Measurements from ENCODE around the gene FOXN3.

DNA sequence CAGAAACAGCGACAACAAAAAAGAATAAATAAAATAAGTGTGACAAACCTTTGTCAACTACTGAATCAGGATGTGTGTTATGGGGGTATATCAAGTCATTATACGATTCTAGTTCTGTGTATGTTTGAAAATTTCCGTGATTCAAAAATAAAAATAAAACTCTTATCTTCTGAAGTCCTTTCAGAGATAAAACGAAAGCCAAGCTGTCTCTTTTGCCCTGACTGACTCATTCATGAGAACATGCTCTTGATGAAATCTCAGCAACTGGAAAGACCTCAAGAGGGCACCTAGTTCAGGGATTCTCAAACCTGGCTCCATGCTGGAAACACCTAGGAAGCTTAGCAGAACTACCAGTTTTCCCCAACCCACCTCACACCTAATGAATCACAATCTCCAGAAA is 9.2 kb downstream of the FOXN3 start:
- TF ChIP-seq FOS (IDR thresholded peaks at IDR 0.05; ENCODE audit: borderline replicate concordance, extremely low read depth, insufficient read length) = no peak
- TF ChIP-seq KDM1A (IDR thresholded peaks at IDR 0.05; ENCODE audit: borderline replicate concordance) = no peak
- no peak for TF ChIP-seq TAF1 (IDR thresholded peaks at IDR 0.05; ENCODE audit: borderline replicate concordance, low read depth, low read length)
- TF ChIP-seq RELA (IDR thresholded peaks at IDR 0.05; ENCODE audit: borderline replicate concordance, partially characterized antibody) = no peak
- TF ChIP-seq, protein P1, sequence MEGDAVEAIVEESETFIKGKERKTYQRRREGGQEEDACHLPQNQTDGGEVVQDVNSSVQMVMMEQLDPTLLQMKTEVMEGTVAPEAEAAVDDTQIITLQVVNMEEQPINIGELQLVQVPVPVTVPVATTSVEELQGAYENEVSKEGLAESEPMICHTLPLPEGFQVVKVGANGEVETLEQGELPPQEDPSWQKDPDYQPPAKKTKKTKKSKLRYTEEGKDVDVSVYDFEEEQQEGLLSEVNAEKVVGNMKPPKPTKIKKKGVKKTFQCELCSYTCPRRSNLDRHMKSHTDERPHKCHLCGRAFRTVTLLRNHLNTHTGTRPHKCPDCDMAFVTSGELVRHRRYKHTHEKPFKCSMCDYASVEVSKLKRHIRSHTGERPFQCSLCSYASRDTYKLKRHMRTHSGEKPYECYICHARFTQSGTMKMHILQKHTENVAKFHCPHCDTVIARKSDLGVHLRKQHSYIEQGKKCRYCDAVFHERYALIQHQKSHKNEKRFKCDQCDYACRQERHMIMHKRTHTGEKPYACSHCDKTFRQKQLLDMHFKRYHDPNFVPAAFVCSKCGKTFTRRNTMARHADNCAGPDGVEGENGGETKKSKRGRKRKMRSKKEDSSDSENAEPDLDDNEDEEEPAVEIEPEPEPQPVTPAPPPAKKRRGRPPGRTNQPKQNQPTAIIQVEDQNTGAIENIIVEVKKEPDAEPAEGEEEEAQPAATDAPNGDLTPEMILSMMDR (IDR thresholded peaks at IDR 0.05 in 2 of 3, conservative IDR thresholded peaks at IDR 0.05 in 1 of 3; ENCODE audit: control insufficient read depth in 2 of 3, extremely low read depth in 1 of 3, insufficient read depth in 1 of 3, low read depth in 3 of 3, low read length in 3 of 3) = no peak
- TF ChIP-seq, protein P2, sequence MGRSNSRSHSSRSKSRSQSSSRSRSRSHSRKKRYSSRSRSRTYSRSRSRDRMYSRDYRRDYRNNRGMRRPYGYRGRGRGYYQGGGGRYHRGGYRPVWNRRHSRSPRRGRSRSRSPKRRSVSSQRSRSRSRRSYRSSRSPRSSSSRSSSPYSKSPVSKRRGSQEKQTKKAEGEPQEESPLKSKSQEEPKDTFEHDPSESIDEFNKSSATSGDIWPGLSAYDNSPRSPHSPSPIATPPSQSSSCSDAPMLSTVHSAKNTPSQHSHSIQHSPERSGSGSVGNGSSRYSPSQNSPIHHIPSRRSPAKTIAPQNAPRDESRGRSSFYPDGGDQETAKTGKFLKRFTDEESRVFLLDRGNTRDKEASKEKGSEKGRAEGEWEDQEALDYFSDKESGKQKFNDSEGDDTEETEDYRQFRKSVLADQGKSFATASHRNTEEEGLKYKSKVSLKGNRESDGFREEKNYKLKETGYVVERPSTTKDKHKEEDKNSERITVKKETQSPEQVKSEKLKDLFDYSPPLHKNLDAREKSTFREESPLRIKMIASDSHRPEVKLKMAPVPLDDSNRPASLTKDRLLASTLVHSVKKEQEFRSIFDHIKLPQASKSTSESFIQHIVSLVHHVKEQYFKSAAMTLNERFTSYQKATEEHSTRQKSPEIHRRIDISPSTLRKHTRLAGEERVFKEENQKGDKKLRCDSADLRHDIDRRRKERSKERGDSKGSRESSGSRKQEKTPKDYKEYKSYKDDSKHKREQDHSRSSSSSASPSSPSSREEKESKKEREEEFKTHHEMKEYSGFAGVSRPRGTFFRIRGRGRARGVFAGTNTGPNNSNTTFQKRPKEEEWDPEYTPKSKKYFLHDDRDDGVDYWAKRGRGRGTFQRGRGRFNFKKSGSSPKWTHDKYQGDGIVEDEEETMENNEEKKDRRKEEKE (IDR thresholded peaks at IDR 0.05) = no peak
- TF ChIP-seq SIN3A (IDR thresholded peaks at IDR 0.05; ENCODE audit: low read depth, low read length) = no peak
